ENCODE results near the gene HAT1. TPM values are rescaled to one million over a fixed set of nuclear protein-coding genes. Genes with fewer than 3 reads are reported as not detected.
"Not testable (repeated sequence)": the region's sequence is repeated elsewhere in the genome, so short reads cannot be mapped to it uniquely, and the experiment has no call there.

The HAT1 gene
- polyA plus RNA-seq, 2 of the 4 experiments (the other 2 are of a cell fraction) = 94.3 to 139 TPM

DNA sequence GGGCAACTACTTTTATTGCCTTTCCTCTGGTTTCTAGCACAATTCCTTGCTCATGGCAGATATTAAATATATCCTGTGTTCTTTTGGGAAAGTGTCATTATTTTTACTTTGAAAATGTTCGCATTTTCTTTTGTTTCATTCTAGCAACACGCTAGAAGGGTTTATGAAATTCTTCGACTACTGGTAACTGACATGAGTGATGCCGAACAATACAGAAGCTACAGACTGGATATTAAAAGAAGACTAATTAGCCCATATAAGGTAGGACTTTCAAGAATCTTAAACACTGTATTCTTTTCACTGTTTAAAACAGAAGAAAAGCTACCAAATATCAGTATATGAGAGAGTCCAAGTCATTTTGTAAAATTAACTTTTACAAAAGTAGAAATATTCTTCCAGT lies 56.8 kb downstream of the HAT1 start (continued):
- TF ChIP-seq, protein P1, sequence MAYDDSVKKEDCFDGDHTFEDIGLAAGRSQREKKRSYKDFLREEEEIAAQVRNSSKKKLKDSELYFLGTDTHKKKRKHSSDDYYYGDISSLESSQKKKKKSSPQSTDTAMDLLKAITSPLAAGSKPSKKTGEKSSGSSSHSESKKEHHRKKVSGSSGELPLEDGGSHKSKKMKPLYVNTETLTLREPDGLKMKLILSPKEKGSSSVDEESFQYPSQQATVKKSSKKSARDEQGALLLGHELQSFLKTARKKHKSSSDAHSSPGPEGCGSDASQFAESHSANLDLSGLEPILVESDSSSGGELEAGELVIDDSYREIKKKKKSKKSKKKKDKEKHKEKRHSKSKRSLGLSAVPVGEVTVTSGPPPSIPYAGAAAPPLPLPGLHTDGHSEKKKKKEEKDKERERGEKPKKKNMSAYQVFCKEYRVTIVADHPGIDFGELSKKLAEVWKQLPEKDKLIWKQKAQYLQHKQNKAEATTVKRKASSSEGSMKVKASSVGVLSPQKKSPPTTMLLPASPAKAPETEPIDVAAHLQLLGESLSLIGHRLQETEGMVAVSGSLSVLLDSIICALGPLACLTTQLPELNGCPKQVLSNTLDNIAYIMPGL (CRISPR knock-in tag; IDR thresholded peaks at IDR 0.05; ENCODE audit: borderline replicate concordance) = no peak
- no peak for TF ChIP-seq POLR2AphosphoS2 (conservative IDR thresholded peaks at IDR 0.05; ENCODE audit: low read length)
- no peak for TF ChIP-seq RFX5 (IDR thresholded peaks at IDR 0.05)
- TF ChIP-seq TFCP2L1 (CRISPR knock-in tag; IDR thresholded peaks at IDR 0.05) = no peak
- TF ChIP-seq KDM1A (IDR thresholded peaks at IDR 0.05; ENCODE audit: low read depth) = no peak
- TF ChIP-seq TP53 (CRISPR knock-in tag; IDR thresholded peaks at IDR 0.05) = no peak

DNA sequence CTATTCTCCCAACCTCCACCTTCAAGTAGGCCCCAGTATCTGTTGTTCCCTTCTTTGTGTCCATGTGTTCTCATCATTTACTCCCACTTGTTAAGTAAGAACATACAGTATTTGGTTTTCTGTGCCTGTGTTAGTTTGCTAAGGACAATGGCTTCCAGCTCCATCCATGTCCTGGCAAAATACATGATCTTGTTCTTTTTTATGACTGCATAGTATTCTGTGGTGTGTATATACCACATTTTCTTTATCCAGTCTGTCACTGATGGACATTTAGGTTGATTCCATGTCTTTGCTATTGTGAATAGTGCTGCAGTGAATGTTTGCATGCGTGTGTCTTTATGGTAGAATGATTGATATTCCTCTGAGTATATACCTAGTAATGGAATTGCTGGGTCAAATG lies 61.7 kb downstream of the HAT1 start:
- FAIRE-seq; H3K9me3 ChIP-seq; H3K4me2 ChIP-seq; H3K27ac ChIP-seq; H3K4me1 ChIP-seq; DNase-seq (ENCODE audit: low read depth in 1 of 2, low spot score in 1 of 2); ATAC-seq; POLR2A ChIA-PET; H3K4me3 ChIP-seq; CTCF ChIA-PET: not testable (repeated sequence)
- 89% methylated on average over 1 of the region's 1 CpG for WGBS (ENCODE audit: missing lambda C conversion rate)

DNA sequence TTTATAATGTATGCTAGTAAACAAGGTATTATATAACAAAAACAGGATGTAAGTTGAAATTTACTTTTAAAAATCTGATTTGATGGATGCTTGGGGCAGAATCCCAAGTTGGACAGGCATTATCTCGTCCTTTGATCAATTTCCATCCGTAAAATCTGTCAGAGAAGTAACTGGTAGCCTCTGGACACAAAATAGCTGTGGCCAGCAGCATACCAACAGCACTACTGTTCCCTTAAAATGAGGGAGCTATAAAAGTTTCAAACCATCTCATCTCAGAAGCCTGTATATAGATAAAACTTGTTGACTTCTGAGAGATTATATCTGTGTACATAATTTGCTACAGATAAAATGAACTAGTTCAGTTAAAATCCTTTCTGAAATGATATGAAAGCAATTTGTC lies 62.8 kb downstream of the HAT1 start:
- 87% methylated on average over 2 of the region's 2 CpGs for WGBS (ENCODE audit: missing lambda C conversion rate)
- ATAC-seq = no peak
- TF ChIP-seq, protein P2, sequence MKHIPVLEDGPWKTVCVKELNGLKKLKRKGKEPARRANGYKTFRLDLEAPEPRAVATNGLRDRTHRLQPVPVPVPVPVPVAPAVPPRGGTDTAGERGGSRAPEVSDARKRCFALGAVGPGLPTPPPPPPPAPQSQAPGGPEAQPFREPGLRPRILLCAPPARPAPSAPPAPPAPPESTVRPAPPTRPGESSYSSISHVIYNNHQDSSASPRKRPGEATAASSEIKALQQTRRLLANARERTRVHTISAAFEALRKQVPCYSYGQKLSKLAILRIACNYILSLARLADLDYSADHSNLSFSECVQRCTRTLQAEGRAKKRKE (CRISPR knock-in tag; IDR thresholded peaks at IDR 0.05; ENCODE audit: low read depth) = no peak
- TF ChIP-seq ZSCAN20 (CRISPR knock-in tag; IDR thresholded peaks at IDR 0.05) (no peak), KDM5A (IDR thresholded peaks at IDR 0.05) (no peak), CHD4 (IDR thresholded peaks at IDR 0.05; ENCODE audit: borderline replicate concordance) (no peak), MAZ (IDR thresholded peaks at IDR 0.05; ENCODE audit: borderline replicate concordance, low read depth, low read length) (no peak), ZC3H11A (IDR thresholded peaks at IDR 0.05) (no peak), FOSL2 (IDR thresholded peaks at IDR 0.05) (no peak), FOSL2 (CRISPR knock-in tag; IDR thresholded peaks at IDR 0.05) (no peak), ZFP36 (IDR thresholded peaks at IDR 0.05; ENCODE audit: borderline replicate concordance, partially characterized antibody) (no peak), EHMT2 (IDR thresholded peaks at IDR 0.05; ENCODE audit: low read depth) (no peak)
- TF ChIP-seq, protein P3, sequence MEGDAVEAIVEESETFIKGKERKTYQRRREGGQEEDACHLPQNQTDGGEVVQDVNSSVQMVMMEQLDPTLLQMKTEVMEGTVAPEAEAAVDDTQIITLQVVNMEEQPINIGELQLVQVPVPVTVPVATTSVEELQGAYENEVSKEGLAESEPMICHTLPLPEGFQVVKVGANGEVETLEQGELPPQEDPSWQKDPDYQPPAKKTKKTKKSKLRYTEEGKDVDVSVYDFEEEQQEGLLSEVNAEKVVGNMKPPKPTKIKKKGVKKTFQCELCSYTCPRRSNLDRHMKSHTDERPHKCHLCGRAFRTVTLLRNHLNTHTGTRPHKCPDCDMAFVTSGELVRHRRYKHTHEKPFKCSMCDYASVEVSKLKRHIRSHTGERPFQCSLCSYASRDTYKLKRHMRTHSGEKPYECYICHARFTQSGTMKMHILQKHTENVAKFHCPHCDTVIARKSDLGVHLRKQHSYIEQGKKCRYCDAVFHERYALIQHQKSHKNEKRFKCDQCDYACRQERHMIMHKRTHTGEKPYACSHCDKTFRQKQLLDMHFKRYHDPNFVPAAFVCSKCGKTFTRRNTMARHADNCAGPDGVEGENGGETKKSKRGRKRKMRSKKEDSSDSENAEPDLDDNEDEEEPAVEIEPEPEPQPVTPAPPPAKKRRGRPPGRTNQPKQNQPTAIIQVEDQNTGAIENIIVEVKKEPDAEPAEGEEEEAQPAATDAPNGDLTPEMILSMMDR (IDR thresholded peaks at IDR 0.05) = no peak
- TF ChIP-seq, protein P4, sequence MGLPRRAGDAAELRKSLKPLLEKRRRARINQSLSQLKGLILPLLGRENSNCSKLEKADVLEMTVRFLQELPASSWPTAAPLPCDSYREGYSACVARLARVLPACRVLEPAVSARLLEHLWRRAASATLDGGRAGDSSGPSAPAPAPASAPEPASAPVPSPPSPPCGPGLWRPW (IDR thresholded peaks at IDR 0.05) = no peak
- TF ChIP-seq, protein P5, sequence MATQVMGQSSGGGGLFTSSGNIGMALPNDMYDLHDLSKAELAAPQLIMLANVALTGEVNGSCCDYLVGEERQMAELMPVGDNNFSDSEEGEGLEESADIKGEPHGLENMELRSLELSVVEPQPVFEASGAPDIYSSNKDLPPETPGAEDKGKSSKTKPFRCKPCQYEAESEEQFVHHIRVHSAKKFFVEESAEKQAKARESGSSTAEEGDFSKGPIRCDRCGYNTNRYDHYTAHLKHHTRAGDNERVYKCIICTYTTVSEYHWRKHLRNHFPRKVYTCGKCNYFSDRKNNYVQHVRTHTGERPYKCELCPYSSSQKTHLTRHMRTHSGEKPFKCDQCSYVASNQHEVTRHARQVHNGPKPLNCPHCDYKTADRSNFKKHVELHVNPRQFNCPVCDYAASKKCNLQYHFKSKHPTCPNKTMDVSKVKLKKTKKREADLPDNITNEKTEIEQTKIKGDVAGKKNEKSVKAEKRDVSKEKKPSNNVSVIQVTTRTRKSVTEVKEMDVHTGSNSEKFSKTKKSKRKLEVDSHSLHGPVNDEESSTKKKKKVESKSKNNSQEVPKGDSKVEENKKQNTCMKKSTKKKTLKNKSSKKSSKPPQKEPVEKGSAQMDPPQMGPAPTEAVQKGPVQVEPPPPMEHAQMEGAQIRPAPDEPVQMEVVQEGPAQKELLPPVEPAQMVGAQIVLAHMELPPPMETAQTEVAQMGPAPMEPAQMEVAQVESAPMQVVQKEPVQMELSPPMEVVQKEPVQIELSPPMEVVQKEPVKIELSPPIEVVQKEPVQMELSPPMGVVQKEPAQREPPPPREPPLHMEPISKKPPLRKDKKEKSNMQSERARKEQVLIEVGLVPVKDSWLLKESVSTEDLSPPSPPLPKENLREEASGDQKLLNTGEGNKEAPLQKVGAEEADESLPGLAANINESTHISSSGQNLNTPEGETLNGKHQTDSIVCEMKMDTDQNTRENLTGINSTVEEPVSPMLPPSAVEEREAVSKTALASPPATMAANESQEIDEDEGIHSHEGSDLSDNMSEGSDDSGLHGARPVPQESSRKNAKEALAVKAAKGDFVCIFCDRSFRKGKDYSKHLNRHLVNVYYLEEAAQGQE (IDR thresholded peaks at IDR 0.05) = no peak
- CTCF ChIA-PET = interaction anchor here (0.6 kb wide), 1 partner anchor 797 kb away, joined by 3 read pairs; no protein-coding TSS in a partner anchor
- no peak overlapping the region for H3K4me3 ChIP-seq
- DNase-seq (ENCODE audit: low read depth in 1 of 2, low spot score in 1 of 2) = no peak
- no peak overlapping the region for H3K4me2 ChIP-seq
- H3K9me3 ChIP-seq = no peaks in the 10 kb centered on the region
- no peak for FAIRE-seq
- H3K27ac ChIP-seq = no peak overlapping the region
- no peaks in the 10 kb centered on the region for H3K4me1 ChIP-seq
- POLR2A ChIA-PET = no interaction called here

Data from A549 (cell line).